HG03565 (cell line): ENCODE measurements around the gene FLOT1.

Experiments
- ATAC-seq: cut with Tn5 transposase; IDR thresholded peaks from one replicate; pipeline ENCODE4 v1.9.1; 2021; ENCODE audit warnings: mild to moderate bottlenecking, moderate library complexity; ENCODE audit not compliant: unreplicated experiment

Gene FLOT1

GRCh38 chr6:30705620-30706019, 36.9 kb downstream of the FLOT1 start:
- ATAC-seq = no peak

- ATAC-seq = no peak
Observed at GRCh38 chr6:30703821-30704220, 38.7 kb downstream of the FLOT1 start.

- ATAC-seq = no peak
Observed at GRCh38 chr6:30703011-30703410, 39.5 kb downstream of the FLOT1 start.

GRCh38 chr6:30700340-30700739, 42.1 kb downstream of the FLOT1 start:
- no peak for ATAC-seq

GRCh38 chr6:30696432-30696831, 46.1 kb downstream of the FLOT1 start:
- no peak for ATAC-seq

GRCh38 chr6:30691208-30691847, 51.2 kb downstream of the FLOT1 start:
- no peak for ATAC-seq

GRCh38 chr6:30690403-30691207, 51.9 kb downstream of the FLOT1 start, which contains the start of gene NRM:
TSS of gene NRM (minus strand) at chr6:30690984. CDS start at chr6:30690974, 10 bp downstream.
- ATAC-seq = no peak

- no peak for ATAC-seq
Observed at GRCh38 chr6:30689985-30690384, 52.5 kb downstream of the FLOT1 start.

- ATAC-seq = no peak
Observed at GRCh38 chr6:30689022-30689865, 53.2 kb downstream of the FLOT1 start.

GRCh38 chr6:30688569-30688968, 53.9 kb downstream of the FLOT1 start:
- ATAC-seq = no peak

- ATAC-seq = no peak
Observed at GRCh38 chr6:30687659-30688431, 54.6 kb downstream of the FLOT1 start.

- peak; percentile 36 for ATAC-seq
Observed at GRCh38 chr6:30686908-30687658, 55.4 kb downstream of the FLOT1 start.

- no peak for ATAC-seq
Observed at GRCh38 chr6:30686009-30686907, 56.2 kb downstream of the FLOT1 start, which contains the start of gene PPP1R18. TSS of gene PPP1R18 (minus strand) at chr6:30686645. CDS start at chr6:30686018, 627 bp downstream.

GRCh38 chr6:30685157-30686008, 57.1 kb downstream of the FLOT1 start:
- no peak for ATAC-seq

- ATAC-seq = no peak
Observed at GRCh38 chr6:30684386-30685156, 57.9 kb downstream of the FLOT1 start.

- ATAC-seq = no peak
Observed at GRCh38 chr6:30683980-30684338, 58.5 kb downstream of the FLOT1 start.
